GM21423 (cell line): Measurements from ENCODE around the gene ARHGAP26.

Experiments used
- ATAC-seq: cut with Tn5 transposase; IDR thresholded peaks from one replicate; pipeline ENCODE4 v1.9.1; 2021; ENCODE audit warnings: mild to moderate bottlenecking, moderate library complexity; ENCODE audit not compliant: unreplicated experiment

The ARHGAP26 gene

GRCh38 chr5:142749321-142749720, 20.9 kb upstream of the ARHGAP26 start:
- ATAC-seq = no peak

GRCh38 chr5:142753116-142753631, 17.0 kb upstream of the ARHGAP26 start:
- no peak for ATAC-seq

DNA sequence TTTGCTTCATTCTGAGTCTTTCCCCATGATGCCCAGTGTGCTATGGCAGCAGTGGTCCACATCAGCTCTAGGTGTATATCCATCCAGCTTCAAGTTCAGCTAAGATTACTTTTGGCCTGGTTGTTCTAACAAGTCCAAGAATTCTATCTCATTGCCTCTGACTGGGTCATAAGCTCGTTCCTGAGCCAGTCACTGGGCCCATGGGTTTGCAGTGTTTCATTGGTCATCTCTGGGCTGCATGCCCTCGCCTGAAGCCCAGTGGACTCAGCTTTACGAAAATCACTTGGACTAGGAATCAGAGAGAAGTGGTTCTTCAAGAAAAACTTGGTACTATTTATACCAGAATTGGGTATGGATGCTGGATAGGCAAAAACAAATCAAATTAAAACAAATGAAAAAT, 16.1 kb upstream of the ARHGAP26 start:
- no peak for ATAC-seq

GRCh38 chr5:142756576-142756975, 13.6 kb upstream of the ARHGAP26 start:
- ATAC-seq = no peak

DNA sequence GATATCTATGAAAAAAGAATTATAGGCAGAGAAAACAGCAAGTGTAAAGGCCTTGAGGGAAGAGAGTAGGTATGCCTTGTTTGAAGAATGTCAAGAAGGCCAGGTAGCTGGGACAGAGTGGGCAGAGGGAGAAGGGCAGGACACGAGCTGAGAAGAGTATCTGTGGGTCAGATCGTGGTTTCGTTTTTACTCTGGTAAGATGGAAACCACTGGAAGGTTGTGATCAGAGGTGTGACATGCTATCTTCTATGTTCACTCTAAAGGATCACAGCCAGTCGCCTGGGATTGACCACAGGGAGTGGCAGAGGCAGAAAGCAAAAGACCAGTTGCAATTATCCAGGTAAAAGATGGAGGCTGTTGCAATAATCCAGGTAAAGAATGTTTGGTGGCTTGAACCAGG, 12.6 kb upstream of the ARHGAP26 start:
- no peak for ATAC-seq

DNA sequence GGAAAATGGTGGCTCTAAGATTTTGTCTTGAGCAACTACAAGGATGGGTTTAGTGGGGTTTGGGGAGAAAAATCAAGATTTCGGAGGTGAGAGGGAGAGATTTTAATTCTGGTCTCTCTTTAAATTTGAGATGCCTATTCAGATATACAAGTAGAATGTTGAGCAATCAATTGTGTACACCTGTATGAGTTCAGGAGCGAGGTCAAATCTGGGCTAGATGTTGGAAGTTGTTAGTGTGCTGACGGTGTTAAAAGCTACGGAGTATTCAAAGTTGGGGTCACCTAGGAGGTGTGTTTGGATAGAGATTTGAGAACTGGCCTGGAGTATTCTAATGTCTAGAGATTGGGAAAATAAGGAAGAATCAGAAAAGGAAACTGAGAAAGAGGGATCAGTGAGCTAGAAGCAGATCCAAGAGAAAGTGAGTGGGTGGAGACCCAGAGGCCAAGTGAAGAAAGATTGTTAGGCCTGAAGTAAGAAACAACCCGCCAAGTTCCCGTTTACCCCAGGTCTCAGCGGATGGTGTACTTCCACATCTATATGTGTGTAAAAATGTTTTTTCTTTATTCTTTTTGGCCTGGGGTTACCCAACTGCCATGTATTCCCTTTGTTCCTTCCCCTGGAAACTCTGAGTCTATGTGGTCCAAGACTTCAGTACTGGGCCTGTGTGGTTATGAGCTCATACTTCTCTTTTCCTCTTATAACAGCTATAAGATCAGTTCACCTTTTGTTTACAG, 11.9 kb upstream of the ARHGAP26 start:
- ATAC-seq = no peak

GRCh38 chr5:142758796-142759145, 11.4 kb upstream of the ARHGAP26 start:
- ATAC-seq = no peak

DNA sequence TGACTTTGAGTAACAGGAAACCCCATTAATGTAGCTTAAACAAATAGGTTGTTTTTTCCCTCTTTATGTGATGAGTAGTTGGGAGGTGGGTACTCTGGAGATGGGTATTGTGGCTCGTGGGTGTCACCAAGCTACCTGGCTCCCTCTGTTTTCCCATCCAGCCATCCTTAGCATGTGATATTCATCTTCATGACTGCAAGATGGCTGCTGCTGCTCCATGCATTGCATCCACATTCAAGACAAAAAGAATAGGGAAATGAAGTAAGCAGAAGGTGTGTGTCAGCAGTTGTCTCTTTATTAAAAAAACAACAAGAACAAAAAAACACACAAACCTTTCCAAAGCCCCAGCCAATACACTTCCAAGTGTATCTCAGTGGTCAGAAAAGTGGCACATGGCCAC, 6.5 kb upstream of the ARHGAP26 start:
- ATAC-seq = no peak

- ATAC-seq = no peak
Observed at GRCh38 chr5:142767178-142767577, 3.0 kb upstream of the ARHGAP26 start.

DNA sequence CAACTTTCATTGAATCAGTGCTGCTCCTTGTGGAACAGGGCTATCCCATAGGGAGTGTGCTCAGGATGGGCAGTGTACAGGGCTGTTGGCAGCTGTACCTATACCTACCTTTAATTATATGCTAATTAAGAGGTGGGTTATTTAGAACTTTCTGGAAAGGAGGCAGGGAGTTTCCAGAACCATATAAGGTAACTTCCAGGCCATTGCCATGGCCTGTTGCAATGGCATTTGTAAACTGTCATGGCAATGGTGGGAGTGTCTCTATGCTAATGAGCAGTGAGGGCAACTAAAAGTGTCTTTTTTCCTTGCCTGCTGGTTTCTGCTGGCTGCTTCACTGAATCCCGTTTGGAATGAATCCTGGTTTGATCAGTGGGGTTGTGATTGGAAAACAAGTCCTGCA, 2.3 kb upstream of the ARHGAP26 start:
- no peak for ATAC-seq

GRCh38 chr5:142769251-142769792, 855 bp upstream of the ARHGAP26 start:
- no peak for ATAC-seq

DNA sequence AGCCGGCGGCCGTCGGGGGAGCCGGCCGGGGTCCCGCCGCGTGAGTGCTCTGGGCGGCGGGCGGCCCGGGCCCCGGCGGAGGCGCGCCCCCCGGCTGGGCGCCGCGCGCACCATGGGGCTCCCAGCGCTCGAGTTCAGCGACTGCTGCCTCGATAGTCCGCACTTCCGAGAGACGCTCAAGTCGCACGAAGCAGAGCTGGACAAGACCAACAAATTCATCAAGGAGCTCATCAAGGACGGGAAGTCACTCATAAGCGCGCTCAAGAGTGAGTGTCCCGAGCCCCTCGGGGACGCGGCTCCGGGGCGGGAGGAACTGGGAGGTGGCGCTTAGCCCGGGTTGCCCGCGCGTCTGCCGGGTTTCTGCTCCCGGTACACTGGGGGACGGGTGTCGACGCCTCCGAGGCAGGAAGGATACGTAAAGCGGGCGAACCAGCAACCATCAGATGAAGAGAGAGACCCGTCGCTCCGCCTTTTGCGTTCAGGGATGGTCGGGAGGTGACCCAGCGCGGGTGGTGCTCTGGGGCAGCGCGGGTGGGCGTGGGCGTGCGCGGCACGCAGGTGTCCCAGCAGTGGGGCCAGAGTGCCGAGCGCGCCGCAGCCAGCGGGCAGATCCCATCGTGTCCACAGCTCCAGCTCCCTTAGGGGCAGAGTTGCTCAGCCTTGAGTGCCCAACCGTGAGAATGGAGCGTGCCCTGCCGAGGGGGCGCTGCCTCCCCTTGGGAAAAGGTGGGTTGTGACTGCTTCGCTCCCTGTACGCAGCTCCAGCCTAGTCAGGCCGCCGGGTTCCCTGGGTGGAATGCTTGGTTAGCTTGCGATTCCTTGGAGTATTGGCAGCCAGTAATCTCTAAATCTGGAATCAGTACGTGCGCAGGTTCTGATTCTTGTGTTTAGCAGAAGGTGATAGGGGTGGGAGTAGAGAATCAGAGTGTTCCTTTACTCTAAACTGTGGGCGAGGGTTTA, 753 bp downstream of the ARHGAP26 start:
- peak; percentile 29 for ATAC-seq

GRCh38 chr5:142771666-142772065, 1.5 kb downstream of the ARHGAP26 start:
- ATAC-seq = no peak

DNA sequence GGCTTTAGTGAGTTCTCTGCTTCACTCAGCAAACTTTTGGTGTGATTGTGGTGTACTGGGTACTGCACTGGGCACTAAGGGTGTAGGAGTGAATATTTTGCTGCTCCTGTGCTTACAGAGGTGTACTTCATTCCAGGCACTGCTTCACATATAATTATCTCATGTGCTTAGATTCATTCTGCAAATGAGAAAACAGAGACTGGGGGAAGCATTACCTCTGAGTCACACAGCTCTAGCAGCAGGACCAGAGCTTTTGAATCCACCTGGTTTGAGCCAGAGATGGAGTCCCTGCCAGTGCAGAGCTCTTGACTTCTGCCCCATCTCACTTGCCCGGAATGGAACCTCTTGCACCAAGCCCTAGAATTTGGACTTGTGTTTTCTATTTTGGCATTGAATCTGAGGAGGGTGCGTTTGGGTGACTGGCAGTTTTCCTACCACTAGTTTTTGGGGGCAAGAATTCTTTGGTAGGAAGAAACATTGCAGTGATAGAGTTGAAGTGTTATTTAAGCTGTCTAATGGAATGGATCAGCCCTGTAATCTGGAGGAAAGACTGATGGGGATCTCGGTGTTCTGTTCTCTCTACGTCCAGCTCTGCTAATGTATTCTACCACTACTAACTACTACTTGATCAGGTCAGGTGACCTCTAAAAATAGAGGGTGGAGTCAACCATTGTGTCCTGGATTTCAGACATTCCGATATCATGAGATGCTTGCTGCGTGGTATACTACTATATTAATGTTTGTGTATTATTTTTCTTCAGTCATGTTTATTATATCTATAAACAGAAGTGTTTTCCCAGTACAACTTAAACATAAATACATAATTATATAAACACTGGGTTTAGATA, 2.5 kb downstream of the ARHGAP26 start:
- no peak for ATAC-seq

DNA sequence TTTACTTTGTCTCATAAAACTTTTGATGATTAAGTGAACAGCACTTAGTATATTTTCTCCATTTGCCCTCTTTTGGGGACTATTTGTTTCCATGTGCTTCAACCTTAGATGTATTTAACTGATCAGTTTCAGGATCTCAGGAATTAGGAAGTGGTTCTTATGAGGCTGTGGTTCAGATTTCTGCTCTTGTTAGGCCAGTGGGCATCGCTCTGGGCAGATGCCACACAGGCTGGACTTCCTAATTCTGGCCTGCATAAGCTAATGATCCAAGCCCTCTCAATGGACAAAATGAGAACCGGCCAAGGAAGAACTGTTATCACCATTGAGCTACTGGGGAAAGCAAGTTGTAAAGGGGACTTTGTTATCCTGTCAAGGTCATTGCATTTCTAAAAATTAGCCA, 6.9 kb downstream of the ARHGAP26 start:
- no peak for ATAC-seq

DNA sequence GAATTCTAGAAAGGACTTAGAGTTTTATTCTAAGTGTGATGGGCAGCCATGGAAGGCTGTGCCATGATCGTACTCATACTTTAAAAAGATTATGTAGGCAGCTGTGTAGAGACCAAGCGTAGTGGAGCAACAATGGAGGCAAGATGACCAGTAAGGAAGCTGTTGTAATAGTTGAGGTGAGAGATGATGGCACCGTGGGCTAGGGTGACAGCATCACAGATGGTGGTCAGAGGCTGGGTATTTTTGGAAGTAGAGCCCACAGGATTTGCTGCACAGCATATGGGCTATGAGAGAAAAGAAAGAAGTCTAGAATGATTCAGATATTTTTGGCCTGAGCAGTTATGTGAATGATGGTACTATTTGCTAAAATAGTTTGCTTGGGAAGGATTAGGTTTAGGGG, 7.7 kb downstream of the ARHGAP26 start:
- ATAC-seq = no peak

DNA sequence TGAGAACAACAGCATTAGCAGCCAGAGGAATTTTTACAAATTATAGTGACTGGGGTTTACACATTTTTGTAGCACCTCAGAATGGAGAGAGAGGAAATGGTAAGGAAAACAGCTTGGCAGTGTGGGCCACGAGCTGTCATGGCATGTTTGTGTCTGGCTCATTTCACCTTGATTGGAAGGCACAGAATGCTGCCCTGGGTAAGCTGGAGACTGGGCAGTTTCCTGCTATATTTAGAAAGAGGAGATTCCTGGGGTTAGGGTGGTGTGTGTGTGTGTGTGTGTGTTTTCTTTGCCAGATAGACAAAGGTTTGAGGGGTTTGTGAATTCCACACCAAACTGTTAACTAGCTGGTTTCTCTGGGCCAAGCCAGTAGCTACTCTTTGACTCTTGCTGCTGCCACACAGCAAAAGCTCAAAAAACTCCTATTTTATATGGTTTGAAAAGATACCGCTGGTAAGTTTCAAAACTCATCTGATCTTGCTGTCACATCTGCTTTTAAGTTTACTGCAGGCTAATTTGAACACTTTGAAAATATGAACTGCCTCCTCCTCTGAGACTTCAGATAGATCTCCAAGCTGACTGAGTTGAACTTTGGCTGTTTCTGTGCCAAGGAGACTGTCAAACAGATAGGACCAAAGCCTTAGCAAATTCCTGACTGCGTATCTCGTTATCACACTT, 9.1 kb downstream of the ARHGAP26 start:
- ATAC-seq = no peak

- ATAC-seq = no peak
Observed at GRCh38 chr5:142780871-142781270, 10.7 kb downstream of the ARHGAP26 start.

DNA sequence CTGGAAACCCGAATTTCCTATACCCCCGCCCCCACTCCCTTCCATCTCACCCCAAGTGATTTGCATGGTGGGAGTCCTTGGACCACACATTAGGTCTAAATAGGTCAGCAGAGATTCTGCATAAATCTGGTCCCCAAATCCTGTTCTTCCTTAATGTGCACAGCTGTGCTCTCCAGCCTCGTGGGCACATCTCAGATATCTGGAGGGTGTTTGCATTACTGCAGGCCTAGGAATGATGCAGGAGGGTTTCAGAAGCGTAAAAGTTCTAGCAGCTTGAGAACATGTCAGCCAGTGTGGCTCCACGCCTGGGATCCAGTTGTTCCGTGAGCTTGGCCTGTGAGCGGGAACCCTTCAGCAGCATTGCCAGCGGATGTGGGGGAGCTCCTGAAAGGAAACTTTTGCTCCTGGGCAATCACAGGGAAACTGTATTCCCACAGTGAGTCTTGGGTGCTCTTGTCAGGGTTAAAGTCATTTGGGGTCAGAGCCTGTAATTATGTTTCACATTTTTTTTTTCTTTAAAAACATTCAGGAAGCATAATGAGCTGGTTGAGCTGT, 12.9 kb downstream of the ARHGAP26 start:
- no peak for ATAC-seq
